PC-3 (cell line): ENCODE data around the gene GGCX. TPM values are rescaled to one million over a fixed set of nuclear protein-coding genes. Genes with fewer than 3 reads are reported as not detected.

Source experiments
- ATAC-seq: fragments of 200-7000 bp; cut with Tn5 transposase; 2 replicates; pipeline ENCODE4 v1.9.1; 2020; ENCODE audit warnings: mild to moderate bottlenecking, moderate library complexity
- BruUV-seq: library from RNA; stranded (reverse); fragments of 400-500 nt; replicated peaks from 2 replicates; lab custom pipeline; 2021; lab: Mats Ljungman, UMichigan
- CTCF ChIA-PET: fragments of 300-600 bp; sonication (Branson Sonifier 250); formaldehyde crosslinking; loops from one replicate; lab custom pipeline; 2022; ENCODE audit warnings: antibody characterized with exemption; lab: Charles Lee
- POLR2A ChIA-PET: fragments of 300-600 bp; sonication (Branson Sonifier 250); formaldehyde crosslinking; loops from one replicate; lab custom pipeline; 2022; ENCODE audit warnings: antibody characterized with exemption; ENCODE audit not compliant: unreplicated experiment; lab: Charles Lee
- DNase-seq: peaks from one replicate; pipeline ENCODE4 v3.0.0-alpha.2; 2015
- H2AFZ ChIP-seq: fragments of 300-600 bp; sonication (generic); 2 replicates; pipeline ENCODE4 v1.6.0; 2016; ENCODE audit warnings: antibody characterized with exemption, low read length
- H3F3A ChIP-seq: fragments of 300-600 bp; sonication (generic); one replicate; pipeline ENCODE4 v1.6.0; 2017; ENCODE audit warnings: antibody characterized with exemption, low read length, control low read depth, mild to moderate bottlenecking; ENCODE audit not compliant: unreplicated experiment
- H3K27ac ChIP-seq: fragments of 300-600 bp; sonication (generic); 2 replicates; pipeline ENCODE4 v1.5.1; 2016; ENCODE audit warnings: mild to moderate bottlenecking, low read length
- H3K27me3 ChIP-seq: fragments of 300-600 bp; sonication (generic); 2 replicates; pipeline ENCODE4 v1.6.1; 2016; ENCODE audit warnings: low read length, mixed read lengths
- H3K36me3 ChIP-seq: fragments of 300-600 bp; sonication (generic); 2 replicates; pipeline ENCODE4 v1.6.1; 2016; ENCODE audit warnings: low read depth, mixed run types, low read length, mixed read lengths
- H3K4me1 ChIP-seq: fragments of 300-600 bp; sonication (generic); 2 replicates; pipeline ENCODE4 v1.5.1; 2016; ENCODE audit warnings: low read length; ENCODE audit not compliant: insufficient read depth
- H3K4me2 ChIP-seq: fragments of 300-600 bp; sonication (generic); 2 replicates; pipeline ENCODE4 v1.6.0; 2016; ENCODE audit warnings: low read length
- H3K4me3 ChIP-seq: fragments of 300-600 bp; sonication (generic); 2 replicates; pipeline ENCODE4 v1.5.1; 2016; ENCODE audit warnings: mild to moderate bottlenecking, low read length, mixed read lengths
- H3K79me2 ChIP-seq: fragments of 300-600 bp; sonication (generic); 2 replicates; pipeline ENCODE4 v1.6.1; 2017; ENCODE audit warnings: low read length, mixed read lengths
- H3K9ac ChIP-seq: fragments of 300-600 bp; sonication (generic); 2 replicates; pipeline ENCODE4 v1.6.0; 2016; ENCODE audit warnings: mild to moderate bottlenecking, low read length
- H3K9me2 ChIP-seq: fragments of 300-600 bp; sonication (generic); replicated peaks from 2 replicates; pipeline ENCODE4 v1.6.1; 2016; ENCODE audit warnings: mixed run types, low read length, mixed read lengths
- H3K9me3 ChIP-seq: fragments of 300-600 bp; sonication (generic); 2 replicates; pipeline ENCODE4 v1.6.1; 2016; ENCODE audit warnings: low read length, mixed read lengths
- H4K20me1 ChIP-seq: fragments of 300-600 bp; sonication (generic); 2 replicates; pipeline ENCODE4 v1.6.1; 2016; ENCODE audit warnings: low read length, mixed read lengths
- CTCF ChIP-seq: fragments of 300-600 bp; sonication (generic); conservative IDR thresholded peaks from 2 replicates; pipeline ENCODE4 v1.5.1; 2017; ENCODE audit warnings: antibody characterized with exemption, low read depth, mild to moderate bottlenecking, low read length
- EZH2 ChIP-seq: fragments of 300-600 bp; sonication (generic); IDR thresholded peaks from one replicate; pipeline ENCODE4 v1.6.1; 2017; ENCODE audit warnings: antibody characterized with exemption, mild to moderate bottlenecking, low read length; ENCODE audit not compliant: unreplicated experiment
- EZH2phosphoT487 ChIP-seq: fragments of 300-600 bp; sonication (generic); IDR thresholded peaks from 2 replicates; pipeline ENCODE4 v1.6.1; 2018; ENCODE audit warnings: mild to moderate bottlenecking, antibody characterized with exemption, low read length, borderline replicate concordance
- intact Hi-C: fragments of 100-400 bp; cut with micrococcal nuclease; formaldehyde crosslinking; loops from 2 replicates; pipeline ENCODE4 v1.9.0; 2023
- total RNA-seq: library from RNA; depleted of rRNA; stranded (reverse); fragments of >200 nt; gene quantifications from 2 replicates; pipeline ENCODE4 v1.2.3, GENCODE V29; 2014

GGCX gene
- total RNA-seq, 1 experiment from 2014 or later, result 46.7 TPM

GRCh38 chr2:85523062-85523902, 38.0 kb downstream of the GGCX start:
- DNase-seq, result no peak
- no peak overlapping the region for H3K9ac ChIP-seq
- no peaks in the 10 kb centered on the region for H3K79me2 ChIP-seq
- H4K20me1 ChIP-seq, result no peaks in the 10 kb centered on the region
- CTCF ChIA-PET, result no interaction called here
- H3K36me3 ChIP-seq, result no peaks in the 10 kb centered on the region
- H3K4me2 ChIP-seq, result no peak overlapping the region
- H3K9me3 ChIP-seq, result no peaks in the 10 kb centered on the region
- no peak overlapping the region for H3K27ac ChIP-seq
- H3K4me3 ChIP-seq, result no peak overlapping the region
- H3K27me3 ChIP-seq, result no peaks in the 10 kb centered on the region
- intact Hi-C loops, result no loop called here
- POLR2A ChIA-PET, result no interaction called here
- TF ChIP-seq EZH2 (no peak), EZH2phosphoT487 (no peak), CTCF (no peak)
- H3K9me2 ChIP-seq, result no peaks in the 10 kb centered on the region; the same call in 1 of the 2 replicates
- 0 out of 2 replicates have a peak, but pooled peaks cover 5% of the 10 kb centered on the region for H3K4me1 ChIP-seq
- peak; percentile 27; the same call in 1 of the 2 replicates for ATAC-seq
- H3F3A ChIP-seq, result no peaks in the 10 kb centered on the region
- BruUV-seq, result no TSS peak
- no peak overlapping the region for H2AFZ ChIP-seq

GRCh38 chr2:85522090-85522647, 39.1 kb downstream of the GGCX start:
- Histone ChIP-seq H3K4me2 (no peak overlapping the region), H4K20me1 (no peaks in the 10 kb centered on the region), H2AFZ (no peak overlapping the region), H3K9me3 (no peaks in the 10 kb centered on the region), H3K27me3 (no peaks in the 10 kb centered on the region), H3K9me2 (no peaks in the 10 kb centered on the region; the same call in 1 of the 2 replicates), H3K4me3 (no peak overlapping the region), H3F3A (peaks cover 4% of the 10 kb centered on the region), H3K9ac (no peak overlapping the region), H3K4me1 (peaks cover 12% of the 10 kb centered on the region), H3K79me2 (no peaks in the 10 kb centered on the region), H3K27ac (no peak overlapping the region), H3K36me3 (no peaks in the 10 kb centered on the region)
- ChIA-PET POLR2A (no interaction called here), CTCF (no interaction called here)
- BruUV-seq, result no TSS peak
- TF ChIP-seq EZH2phosphoT487 (no peak), EZH2 (no peak), CTCF (no peak)
- ATAC-seq, result no peak
- intact Hi-C loops, result no loop called here
- DNase-seq, result no peak
